ENCODE measurements around the gene GTF3C5.

DNA sequence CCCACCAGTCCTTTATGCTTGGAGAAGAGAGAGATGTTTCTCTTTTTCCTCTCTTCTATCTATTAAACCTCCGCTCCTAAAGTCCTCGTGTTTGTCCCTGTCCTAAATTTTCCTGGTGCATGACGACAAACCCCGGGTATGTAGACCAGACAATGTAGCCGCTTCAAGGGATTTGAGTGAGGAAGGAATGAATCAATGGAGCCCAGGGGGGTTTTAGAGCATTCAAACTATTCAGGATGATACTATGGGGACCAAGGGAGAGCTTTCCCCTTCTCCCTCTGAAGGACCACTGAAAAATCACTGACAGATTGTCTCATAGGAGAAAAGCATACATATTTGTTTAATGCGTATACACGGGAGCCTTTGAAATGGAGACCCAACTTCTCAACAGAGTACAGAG is 49.4 kb downstream of the GTF3C5 start:
- TF ChIP-seq EZH2 (IDR thresholded peaks at IDR 0.05; ENCODE audit: insufficient read depth, low read length): no peak
- TF ChIP-seq, protein P1, sequence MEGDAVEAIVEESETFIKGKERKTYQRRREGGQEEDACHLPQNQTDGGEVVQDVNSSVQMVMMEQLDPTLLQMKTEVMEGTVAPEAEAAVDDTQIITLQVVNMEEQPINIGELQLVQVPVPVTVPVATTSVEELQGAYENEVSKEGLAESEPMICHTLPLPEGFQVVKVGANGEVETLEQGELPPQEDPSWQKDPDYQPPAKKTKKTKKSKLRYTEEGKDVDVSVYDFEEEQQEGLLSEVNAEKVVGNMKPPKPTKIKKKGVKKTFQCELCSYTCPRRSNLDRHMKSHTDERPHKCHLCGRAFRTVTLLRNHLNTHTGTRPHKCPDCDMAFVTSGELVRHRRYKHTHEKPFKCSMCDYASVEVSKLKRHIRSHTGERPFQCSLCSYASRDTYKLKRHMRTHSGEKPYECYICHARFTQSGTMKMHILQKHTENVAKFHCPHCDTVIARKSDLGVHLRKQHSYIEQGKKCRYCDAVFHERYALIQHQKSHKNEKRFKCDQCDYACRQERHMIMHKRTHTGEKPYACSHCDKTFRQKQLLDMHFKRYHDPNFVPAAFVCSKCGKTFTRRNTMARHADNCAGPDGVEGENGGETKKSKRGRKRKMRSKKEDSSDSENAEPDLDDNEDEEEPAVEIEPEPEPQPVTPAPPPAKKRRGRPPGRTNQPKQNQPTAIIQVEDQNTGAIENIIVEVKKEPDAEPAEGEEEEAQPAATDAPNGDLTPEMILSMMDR (IDR thresholded peaks at IDR 0.05; ENCODE audit: insufficient read depth, low read depth, low read length): no peak
